Stimulated activated CD4-positive, alpha-beta T cell treated with anti-CD3 and anti-CD28 coated beads, TNF-alpha, amount 100 ng/mL, for 4 hours (primary cell): ENCODE measurements around the gene PROCR.
"Not testable (repeated sequence)": the region's sequence is repeated elsewhere in the genome, so short reads cannot be mapped to it uniquely, and the experiment has no call there.

ENCODE experiments used
- DNase-seq, 3 experiments: peaks; one replicate each; pipeline ENCODE4 v3.0.0-alpha.2; 2020; ENCODE audit warnings: low read depth in 3 of 3

The PROCR gene

DNA sequence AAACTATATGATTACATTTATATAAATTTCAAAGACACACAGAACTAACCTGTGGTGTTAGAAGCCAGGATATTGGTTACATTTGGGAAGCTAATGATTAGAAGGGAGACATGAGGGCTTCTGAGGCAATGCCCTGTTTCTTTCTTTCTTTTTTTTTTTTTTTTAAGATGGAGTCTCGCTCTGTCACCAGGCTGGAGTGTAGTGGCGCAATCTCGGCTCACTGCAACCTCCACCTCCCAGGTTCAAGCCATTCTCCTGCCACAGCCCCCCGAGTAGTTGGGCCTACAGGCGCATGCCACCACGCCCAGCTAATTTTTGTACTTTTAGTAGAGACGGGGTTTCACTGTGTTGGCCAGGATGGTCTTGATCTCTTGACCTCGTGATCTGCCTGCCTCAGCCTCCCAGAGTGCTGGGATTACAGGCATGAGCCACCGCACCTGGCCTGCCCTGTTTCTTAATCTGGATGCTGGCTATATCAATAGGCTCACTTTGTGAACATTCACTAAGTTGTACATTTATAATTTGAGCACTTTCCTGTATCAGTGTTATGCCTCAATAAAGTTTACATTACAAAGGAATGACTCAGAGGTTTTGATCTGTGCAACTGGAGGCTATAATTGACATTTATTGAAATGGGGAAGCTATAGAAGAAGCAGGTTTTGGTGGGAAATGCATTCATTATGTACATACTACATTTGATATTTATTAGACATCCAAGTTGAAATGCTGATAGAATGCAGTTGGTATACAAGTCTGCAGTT lies 21.3 kb downstream of the PROCR start:
- not testable (repeated sequence) for DNase-seq

DNA sequence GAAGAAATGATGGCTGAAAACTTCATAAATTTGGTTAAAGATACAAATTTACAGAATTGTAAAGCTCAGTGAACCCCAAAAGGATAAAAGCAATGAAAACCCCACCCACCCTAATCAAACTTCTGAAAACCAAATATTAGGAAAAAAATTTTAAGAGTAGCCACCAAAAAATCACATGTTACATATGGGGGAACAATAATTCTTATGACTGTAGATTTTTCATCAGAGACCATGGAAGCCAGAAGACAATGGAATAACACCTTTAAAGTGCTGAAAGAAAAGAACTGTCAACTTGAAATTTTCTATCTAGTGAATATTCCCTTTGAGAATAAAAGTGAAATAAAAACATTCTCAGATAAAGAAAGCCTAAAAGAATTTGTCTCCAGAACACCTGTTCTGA lies 24.4 kb downstream of the PROCR start:
- no peak for DNase-seq

DNA sequence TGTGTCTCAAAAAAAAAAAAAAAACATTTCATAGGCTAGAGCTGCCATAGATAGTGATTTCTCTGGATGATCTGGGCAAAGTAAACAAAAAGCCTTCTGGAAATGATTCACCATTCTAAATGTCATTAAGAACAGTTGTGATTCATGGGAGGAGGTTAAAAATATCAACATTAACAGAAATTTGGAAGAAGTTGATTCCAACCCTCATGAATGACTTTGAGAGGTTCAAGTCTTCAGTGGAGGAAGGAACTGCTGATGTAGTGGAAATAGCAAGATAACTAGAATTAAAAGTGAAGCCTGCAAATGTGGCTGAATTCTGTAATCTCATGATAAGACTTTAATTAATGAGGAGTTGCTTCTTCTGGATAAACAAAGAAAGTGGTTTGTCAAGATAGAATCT lies 27.9 kb downstream of the PROCR start:
- DNase-seq = no peak

DNA sequence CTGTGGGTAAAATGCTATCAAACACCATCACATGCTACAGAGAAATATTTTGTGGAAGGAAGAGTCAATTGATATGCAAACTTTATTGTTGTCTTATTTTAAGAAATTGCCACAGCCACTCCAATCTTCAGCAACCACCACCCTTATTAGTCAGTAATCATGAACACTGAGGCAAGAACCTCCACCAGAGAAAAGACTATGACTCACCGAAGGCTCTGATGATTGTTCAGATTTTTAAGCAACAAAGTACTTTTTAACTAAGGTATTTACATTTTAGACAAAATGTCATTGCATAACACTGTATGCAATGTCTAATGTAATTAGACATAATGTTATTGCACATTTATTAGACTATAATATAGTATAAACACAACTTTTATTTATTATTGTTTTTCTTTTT lies 28.4 kb downstream of the PROCR start:
- DNase-seq = no peak

DNA sequence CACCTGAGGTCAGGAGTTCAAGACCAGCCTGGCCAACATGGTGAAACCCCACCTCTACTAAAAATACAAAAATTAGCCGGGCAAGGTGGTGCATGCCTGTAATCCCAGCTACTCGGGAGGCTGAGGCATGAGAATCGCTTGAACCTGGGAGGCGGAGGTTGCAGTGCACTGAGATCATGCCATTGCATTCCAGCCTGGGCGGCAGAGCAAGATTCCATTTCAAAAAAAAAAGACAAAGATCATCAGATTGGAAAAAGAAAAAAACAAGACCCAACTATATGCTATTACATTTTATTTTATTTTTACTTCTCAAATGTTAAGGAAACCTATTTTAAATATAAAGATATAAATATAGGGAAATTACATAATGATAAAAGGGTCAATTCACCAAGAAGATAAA lies 29.6 kb downstream of the PROCR start:
- DNase-seq = not testable (repeated sequence)

DNA sequence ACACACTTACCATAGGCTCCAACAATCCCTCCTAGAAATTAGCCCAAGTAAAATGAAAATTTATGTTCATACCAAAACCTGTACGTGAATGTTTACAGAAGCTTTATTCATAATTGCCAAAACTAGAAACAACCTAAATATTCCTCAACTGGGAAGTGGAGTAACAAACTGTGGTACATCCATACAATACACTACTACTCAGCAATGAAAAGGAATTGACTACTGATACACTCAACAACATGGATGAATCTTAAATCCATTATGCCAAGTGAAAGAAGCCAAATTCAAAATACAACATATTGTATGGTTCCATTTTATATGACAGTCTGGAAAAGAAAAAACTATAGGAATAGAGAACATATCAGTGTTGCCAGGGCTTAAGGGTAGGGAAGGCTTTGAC lies 34.9 kb downstream of the PROCR start:
- DNase-seq = no peak

DNA sequence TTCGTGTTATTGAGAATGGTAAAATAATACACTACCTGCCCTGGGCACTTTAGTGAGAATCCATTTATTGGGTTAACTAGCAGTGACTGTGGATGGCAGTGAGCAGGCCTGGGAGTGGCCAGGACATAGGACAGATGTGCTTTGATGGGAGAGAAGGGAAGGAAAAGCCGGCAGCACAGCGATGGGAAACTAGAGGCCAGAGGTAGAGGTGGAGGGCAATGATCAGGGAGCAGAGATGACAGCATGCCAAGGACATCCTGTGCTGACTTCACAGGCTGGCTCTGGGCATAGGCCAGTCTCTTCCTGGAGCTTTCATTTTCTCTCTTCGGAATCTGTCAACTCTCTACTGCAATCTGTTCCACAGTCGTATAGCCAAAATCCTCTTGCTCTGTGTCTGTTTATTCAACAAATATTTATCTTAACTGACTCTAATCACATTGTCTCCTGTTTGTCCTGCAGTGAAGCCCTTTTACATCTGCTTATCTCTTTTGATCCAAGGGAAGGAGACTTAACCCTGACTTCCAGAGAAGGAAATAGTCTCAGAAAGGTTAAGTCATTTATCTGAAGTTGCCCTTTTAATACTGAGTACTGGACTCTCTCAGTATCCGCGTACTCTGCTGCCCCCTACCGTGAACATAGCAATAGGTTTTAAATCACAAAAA lies 36.2 kb downstream of the PROCR start:
- peak; percentile 50 to 63 (median 53) for DNase-seq

DNA sequence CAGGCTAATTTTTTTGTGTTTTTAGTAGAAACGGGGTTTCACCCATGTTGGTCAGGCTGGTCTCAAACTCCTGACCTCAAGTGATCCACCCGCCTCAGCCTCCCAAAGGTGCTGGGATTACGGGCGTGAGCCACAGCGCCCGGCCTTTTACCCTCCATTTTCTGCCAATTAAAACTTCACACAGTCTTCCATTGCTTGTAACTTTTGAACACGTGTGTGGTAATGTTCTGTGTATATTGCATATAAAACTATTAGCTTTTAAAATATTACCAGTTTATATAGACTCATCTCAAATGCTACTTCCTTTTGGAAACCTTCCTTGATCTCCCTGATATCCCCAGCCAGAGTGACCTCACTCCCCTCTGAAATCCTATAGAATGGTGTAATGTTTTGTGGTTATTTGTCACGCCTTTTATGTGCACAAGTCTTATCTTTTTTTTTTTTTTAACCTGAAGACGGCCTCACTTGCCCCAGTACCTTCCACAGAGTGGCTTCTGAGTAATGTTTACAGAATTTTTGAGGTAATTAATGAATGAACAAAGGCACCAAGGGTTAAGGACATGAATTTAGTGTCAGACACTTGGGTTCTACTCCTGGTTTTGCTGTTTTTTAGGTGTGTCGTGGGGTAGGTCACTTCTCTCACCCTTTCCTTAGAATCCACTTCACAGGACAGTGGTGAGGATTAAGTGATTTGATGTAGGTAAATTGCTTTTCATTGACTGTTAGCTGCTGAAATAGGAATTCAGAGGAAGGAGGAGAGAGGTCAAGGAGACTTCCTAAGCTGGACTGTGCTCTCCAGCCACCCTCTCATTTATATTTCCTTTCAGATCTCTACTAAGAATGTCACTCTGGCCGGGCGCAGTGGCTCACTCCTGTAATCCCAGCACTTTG lies 43.4 kb downstream of the PROCR start:
- DNase-seq = no peak

DNA sequence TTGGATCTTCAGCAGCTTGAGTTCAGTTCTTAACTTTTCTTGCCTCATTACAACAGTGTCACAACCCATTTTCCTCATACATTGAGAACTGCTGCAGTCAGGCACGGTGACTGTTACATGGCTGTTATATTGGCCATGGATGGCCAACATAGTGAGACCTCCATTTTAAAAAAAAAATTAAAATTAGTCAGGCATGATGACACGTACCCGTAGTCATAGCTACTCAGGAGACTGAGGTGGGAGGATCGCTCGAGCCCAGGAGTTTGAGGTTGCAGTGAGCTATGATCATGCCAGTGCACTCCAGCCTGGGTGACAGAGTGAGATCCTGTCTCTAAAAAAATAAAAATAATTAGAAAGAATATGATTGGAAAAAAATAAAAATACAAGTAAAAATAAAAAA lies 44.7 kb downstream of the PROCR start:
- DNase-seq = no peak

DNA sequence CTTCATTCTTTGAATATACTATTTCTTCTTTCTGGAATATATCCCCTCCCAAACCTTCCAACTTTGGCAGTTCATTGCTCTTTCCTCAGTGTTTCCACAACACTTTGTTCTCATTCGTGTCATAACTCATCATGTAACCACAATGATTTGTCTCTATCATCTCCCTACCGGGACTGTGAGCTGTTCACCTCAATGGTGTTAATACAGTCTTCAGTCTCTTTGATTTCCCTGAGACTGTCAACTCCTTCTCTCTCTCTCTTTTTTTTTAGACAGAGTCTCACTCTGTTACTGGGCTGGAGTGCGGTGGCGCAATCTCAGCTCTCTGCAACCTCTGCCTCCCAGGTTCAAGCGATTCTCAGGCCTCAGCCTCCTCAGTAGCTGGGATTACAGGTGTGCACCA lies 52.1 kb downstream of the PROCR start:
- no peak for DNase-seq

DNA sequence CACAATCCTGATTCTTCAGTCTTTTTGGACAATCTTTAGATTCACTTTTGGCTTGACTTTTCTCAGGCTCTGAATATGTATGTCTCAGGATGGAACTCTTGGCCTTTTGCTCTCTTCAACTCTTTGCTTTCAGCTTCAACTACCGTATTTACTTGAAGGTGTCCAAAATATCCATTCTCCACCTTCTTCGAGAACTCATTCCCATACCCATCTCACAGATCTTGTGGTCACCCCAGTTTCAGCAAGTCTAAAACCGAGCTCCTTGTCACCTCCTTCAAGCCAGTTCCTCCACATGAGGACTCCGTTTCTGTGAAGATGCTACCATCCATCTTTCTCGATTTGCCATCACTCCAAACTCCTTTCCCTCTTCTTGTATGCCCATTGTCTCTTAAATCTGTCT lies 52.7 kb downstream of the PROCR start:
- no peak for DNase-seq

DNA sequence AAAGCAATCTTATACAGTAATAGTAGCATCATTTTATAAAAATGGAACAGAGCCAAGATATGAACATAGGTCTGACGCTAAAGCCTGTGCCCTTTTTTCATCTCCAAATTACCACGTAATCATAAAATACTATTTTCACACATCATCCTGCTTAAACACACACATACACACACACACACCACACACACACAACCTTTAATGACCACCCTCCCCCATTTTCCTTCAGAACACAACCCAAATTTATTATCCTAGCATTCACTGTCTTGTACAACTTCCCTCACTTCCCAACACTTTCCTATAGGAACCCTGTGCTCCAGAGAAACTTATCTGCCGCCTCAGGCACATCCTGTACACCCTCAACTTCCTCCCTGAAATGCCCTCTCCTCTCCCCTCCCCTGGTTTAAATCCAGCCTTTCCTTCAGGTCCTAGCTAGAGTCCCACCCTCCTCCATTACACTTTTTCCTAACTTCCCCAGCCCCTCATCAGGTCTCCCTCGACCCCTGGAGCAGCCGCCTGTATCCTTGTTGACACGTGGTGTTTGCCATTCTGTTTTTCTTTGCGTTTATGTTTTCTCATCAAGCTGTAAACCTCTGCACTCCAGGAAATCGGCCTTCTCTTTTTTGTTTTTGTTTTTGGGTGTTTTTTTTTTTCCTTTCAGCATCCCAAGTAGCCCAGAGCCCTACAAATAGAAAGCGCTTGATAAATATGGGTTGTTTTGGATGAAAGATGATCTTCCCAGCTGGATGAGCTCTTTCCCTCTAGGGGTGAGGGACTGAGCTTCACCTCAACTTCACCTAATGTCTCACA lies 53.6 kb downstream of the PROCR start:
- DNase-seq = no peak

DNA sequence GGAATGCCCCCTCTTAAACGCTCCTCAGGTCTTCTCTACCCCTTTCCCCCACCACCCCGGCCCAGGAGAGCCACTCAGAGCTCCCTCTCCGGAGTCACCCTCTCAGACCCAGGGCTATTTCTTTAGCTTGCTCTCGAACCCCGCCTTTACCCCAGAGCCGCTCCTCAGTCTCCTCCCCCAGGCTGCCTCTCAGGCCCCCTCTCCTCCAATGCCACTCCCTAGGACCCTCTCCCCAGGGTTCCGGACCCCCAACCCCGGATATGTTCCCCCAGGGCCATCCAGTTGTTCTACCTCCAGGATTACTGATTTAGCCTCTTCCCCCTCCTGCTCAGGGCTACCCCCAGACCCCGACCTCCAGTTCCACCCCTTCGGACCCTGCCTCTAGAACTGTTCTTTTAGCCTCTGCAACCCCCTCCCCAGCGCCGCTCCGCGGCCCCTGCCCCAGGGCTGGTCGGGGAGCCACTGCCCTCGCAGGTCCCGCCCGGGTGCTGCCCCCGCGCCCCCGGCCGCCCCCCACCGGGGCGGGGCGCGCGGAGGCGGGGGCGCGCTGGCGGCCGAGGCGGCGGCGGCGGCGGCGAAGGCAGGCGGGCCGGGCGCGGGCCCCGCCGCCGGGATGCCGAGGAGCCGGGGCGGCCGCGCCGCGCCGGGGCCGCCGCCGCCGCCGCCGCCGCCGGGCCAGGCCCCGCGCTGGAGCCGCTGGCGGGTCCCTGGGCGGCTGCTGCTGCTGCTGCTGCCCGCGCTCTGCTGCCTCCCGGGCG lies 54.4 kb downstream of the PROCR start, which contains the start of gene MMP24:
TSS of gene MMP24 (plus strand) at position 565 of the 758 bp plus-strand sequence. CDS start at position 614, 49 bp downstream.
- DNase-seq = no peak
